ENCODE data around the gene FGF3.

FGF3 gene

DNA sequence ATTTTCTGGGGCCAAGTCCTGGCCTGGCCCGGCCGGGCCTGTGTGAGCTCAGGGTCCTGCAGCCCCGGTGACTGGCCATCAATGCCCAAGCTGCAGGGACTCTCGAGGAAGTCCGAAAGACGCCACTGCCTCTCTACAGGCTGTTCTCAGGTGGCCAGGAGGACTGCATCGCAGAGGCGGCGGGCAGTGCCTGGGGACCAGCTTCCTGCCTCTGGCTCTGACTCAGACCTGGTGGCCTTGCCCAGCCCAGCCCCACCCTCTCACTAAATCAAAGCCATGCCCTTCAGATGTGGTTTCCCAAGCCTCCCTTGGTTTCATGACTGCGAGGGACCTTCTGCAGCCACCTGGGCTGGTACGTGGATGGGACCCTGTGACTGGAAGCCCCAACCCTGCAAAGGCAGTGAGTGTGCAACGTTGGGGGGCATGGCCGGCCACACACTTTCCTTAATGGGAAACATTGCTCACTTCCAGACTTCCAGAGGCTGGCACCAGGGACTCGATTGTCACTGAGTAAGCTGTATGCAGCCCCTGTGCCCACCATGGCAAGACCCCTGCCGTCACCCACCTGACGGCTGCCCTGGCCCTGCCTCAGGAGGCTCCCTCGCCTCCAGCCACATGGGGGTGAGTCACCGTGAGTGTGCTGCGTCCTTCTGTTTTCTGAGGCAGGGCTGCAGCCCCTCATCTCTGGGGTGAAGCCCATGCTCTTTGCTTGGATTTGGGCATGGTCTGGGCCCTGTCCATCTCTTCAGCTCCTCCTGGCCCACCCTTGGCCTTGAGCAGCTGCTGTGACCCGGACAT, 6.0 kb upstream of the FGF3 start:
- no peak for DNase-seq (ENCODE audit: low spot score)

DNA sequence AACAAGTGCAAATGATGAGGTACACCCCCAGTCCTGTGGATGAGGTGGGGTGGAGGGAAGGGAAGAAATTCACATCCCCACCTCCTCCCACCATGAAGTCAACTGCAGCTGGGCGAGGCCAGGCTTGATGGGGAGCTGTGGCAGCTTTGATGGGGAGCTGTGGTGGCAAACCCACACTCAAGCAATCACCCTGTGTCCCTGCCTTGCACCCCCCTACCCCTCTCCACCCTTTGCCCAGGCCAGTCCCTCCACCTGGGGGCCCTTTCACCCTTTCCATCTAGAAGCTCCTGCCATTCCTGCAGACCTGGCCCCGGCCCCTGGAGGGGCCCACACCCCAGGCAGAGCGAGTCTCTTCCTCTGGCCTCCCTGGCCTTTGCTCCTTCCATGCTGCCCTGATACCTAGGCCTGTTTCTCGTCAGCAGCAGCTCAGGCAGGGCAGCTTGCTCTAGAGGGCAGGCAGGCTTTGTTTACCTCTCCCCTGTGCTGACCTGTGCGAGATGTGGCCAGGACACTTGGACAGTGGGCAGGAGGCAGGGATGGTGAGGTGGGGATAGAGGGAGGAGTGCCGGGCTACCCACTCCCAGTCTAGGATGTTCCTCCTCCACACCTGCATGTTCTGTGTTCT, 4.5 kb upstream of the FGF3 start:
- DNase-seq (ENCODE audit: low spot score) = no peak

DNA sequence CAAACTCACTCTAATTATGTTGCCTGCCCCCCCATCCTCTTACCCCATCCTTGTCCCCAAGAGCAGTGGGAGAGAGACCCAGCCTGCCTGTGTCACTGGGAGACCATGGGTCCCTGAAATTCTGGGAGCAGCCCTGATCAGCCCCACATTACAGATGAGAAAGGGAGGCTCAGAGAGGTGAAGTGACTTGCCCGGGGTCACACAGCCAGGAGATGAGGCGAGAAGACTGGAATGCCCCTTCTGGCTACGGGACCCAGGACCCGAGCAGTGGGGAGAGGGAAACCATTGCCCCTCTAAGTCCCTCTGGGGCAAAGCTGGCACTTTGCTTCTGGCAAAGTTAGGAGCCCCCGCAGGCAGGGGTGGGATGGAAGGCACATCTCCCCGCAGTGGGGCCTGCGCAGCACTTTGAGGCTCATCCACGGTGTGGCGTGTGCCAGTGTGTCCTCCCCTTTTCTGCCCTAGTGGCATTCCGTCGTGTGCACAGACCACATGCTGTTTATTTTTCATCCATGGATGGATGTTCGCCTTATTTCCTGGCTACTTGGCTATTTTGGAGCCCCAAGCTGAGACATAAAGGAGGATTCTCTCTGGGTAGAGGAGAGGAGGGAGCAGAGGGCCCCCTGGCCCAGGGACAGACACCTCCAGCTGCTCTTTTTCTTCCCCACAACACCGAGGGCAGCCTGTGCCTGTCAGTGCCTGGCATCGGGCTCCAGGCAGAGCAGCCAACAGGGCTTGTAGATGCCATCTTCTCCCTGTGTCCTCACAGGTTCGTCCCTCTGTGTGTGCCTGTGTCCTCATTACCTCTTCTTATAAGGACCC, 3.7 kb upstream of the FGF3 start:
- peak; percentile 69 for DNase-seq (ENCODE audit: low spot score)

DNA sequence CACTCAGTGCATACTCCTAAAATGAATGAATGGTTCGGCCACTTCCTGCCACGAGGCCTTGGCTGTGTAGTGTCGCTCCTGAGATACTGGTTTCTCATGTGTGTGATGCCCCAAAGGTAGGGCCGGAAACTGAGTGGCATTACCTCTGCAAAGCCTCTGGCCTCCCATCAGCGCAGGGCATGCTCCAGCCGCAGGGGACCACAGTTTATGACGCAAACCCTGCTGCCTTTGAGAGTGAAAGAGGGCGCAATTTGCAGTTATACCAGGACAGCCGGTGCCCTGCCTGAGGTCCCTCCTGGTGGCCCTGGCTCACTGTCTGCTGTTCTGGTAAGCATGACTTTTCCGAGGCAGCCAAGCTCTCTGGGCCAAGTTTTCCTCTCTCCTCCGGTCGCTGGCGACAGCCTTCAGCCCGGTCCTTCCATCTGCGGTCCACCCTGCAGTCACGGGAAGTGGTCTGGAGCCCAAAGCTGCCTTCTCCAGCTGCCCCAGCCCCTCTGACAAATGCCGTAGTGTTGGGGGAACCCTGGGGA, 2.4 kb upstream of the FGF3 start:
- DNase-seq (ENCODE audit: low spot score) = peak; percentile 88

DNA sequence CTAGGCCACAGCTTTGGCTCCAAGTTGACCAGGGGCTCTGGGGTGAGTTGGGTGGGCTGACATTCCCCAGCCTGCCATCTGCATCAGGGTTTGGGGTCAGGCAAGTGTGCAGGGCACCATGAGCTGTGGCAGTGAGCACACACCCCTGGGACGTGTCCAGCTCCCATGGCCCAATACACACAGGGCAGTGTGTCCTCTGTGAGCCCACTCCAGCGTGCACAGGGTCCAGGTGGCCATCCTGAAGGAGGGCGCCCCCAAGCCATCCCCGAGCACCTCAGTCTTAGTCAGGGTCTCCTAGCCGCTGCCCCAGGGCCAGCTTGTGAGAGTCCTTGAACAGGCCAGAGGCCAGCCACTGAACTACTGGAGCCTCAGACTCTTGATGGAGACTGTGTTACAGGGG, 1.2 kb upstream of the FGF3 start:
- DNase-seq (ENCODE audit: low spot score) = no peak

DNA sequence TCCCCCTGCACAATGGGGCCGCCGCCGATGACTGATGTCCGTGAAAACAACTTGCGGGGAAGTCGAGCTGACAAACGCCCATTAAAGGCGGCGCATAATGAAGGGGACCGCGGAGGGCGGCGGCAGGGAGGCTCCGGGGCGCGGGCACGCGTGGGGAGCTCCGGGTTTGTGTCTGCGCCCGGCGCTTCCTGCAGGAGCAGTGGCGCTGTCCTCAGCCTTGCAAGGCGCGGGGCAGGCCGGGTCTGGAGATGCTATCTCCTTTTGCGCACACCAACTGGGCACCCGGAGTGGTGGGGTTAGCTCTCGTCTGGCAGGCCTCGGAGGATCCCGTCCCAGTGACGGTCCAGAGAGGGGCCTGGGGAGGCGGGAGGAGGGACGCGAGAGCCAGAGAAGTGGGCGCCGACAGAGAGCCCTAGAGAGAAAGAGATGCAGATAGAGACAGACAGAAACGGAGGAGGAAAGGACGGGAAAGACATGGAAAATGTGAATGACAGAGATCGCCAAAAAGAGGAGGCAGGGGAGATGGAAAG, 390 bp upstream of the FGF3 start:
- DNase-seq (ENCODE audit: low spot score) = peak; percentile 47

DNA sequence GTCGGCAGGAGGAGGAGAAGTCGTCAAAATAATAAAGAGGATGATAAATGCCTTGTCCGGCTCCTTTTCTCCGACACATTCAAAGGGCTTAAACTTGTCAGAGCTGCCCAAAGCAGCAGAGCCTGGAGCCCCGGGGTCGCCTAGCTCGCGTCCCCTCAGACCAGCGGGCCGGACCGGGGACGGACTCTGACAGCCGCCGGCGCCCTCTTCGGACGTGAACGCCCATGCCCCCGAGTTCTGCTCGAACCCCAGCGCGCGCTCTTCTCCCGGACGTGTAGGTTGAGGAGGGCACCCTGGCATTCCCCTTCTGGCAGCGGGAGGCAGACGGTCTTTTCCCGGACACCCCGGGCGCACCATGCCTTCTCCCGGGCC, 999 bp downstream of the FGF3 start:
- DNase-seq (ENCODE audit: low spot score) = no peak

DNA sequence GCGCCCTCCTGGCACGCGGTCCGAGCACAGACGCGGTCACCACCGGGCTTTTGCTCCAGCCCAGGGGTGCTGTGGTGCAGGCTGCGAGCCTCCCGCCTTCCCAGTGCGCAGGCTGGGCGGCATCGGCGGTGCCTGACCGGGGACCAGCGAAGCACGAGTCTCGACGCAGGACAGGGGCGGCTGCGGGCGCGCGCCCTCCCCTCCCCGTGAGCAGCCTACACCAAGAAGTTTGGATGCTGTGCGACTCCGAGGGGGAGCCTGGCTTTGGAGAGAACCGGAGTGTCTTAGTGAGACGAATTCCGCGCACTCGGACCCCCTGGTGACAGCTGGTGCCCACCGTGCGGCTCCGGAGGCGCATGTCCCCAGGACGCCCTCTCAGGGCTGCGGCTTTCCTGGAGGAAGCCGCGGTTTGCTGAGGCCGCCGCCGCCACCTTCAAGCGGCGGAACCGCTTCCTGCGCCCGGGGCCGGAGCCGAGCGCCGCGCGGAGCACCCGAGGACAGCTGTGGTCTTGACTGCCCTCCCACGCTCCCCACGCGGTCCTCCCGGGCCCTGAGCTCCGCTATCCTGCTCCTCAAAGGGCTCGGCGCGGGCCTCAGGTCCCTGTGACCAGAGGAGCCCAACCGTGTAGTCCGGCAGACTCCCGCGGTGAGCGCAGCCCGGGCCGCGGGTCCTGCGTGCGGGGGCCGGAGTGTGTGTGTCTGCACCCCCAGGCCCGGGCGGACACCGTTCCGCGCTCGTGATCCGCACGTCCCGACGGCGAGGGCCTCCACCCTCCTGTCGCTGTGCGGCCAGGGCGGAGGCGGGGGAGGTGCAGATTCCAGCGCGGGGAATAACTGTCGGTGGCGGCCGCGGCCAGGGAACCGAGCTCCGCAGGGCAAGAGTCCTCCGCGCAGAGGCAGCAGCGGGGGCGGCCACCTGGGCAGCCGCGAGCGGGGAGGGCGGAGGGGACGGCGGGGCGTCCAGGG, 1.7 kb downstream of the FGF3 start:
- DNase-seq (ENCODE audit: low spot score) = no peak

DNA sequence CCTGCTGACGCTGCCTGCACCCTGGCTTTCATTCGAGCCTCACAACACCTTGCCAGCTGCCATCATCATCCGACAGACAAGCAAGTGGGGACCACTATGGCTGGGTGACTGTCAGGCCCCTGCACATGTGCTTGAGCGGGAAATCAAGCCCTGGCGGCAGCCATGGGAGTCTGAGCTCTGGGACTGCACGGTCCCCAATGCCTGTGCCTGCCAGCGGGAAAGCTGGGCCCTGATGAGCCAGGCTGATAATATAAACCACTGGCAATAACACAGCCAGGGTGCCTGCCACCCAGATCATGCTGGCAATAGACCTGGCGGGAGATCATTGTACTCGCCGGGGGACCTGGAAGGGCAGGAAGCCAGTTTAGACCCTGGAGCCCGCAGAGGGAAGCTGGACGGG, 2.5 kb downstream of the FGF3 start:
- DNase-seq (ENCODE audit: low spot score) = no peak

DNA sequence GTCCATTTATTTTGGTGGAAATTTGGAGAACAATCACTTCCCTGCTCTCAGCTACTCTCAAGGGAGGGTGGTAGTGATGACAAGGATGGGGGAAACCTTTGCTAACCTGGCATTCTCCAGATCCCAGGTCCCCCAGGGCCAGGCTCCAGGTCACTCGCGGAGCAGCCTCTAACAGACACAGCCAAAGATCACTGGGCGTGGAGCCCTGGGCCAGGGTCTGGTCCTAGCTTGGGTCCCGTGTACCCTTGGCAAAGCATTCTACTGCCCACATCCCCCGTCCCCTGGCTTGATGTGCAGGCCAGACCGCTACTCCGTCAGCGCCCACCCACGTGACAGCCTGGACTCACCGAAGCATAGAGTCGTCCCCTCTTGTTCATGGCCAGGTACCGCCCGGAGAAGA, 3.2 kb downstream of the FGF3 start:
- DNase-seq (ENCODE audit: low spot score) = no peak

DNA sequence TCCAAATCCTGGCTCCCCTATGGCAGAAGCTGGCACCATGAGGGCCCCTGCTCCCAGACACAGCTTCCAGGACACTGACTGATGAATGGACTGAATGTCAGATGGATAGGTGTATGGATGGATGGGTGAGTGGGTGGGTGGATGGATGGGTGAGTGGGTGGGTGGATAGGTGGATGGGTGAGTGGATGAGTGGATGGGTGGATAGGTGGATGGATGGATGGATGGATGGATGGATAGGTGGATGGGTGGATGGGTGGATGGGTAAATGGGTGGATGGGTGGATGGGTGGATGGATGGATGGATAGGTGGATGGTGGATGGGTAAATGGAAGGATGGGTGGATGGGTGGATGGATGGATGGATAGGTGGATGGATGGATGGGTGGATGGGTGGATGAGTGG, 4.3 kb downstream of the FGF3 start:
- DNase-seq (ENCODE audit: low spot score) = no peak

DNA sequence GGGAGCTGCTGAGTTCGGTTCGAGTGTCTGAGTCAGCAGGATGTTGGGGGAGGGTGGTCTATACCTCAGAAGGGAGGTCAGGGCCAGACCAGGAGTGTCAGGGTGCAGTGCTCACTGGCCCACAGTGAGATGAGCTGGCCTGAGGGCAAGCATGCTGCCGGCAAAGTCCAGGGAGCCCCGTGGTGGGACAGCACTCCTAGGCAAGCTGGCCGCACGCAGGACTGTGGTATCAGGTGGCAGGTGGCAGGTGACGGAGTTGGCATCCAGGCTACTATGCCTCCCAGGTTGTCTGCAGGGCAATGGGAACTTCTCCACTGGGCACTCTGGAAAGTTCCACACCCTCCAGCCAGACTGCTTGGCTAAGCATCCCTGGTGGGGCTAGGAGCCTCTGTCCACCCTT, 4.8 kb downstream of the FGF3 start:
- no peak for DNase-seq (ENCODE audit: low spot score)

DNA sequence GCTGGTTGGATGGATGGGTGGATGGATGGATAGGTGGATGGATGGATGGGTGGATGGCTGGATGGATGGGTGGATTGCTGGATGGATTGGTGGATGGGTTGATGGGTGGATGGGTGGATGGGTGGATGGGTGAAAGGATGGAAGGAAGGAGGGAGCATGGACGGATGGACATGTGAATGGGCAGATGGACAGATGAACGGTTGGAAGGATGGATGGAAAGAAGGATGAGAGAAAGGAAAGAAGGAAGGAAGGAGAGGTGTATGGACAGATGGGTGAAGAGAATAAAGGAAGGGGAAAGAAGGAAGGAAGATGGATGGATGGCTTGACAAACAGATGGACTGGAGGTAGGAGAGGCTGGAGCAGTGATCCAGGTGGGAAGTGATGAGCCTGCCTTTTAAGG, 5.4 kb downstream of the FGF3 start:
- DNase-seq (ENCODE audit: low spot score) = no peak

DNA sequence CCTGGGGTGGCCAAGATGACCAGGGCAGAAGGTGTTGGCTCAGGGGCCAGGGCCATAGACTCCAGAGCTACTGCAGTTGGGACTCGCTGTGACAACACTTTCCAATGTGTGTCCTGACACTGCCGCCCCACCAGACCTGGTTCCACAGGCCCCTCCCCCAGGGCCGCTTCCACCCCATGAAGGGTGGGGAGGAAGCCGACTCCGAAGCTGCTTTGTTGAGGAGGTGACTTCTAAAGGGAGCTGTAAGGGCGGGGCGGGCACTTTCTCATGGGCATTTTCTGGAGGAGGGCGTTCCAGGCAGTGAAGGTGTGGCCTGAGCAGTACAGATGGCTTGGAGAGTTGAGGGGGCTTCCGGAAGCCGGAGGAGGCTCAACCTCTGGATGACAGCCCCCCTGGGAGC, 6.3 kb downstream of the FGF3 start:
- no peak for DNase-seq (ENCODE audit: low spot score)

DNA sequence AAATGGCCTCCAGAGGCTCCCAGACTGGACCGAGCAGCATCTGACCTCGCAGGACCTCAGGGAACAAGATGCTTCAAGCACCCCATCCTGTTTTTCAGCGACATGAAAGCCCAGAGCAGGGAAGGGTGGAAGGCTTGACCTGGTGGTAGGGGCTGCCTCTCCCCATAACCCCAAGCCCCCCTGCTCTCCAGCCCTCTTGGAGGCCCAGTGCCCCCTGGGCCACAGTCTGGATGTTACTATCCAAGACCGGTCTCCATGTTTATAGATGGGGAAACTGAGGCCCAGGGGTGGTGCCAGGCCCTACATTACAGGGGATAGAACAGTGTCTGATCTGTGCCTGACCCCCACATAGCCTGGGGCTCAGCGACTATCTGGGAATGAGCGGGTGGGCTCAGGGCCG, 7.0 kb downstream of the FGF3 start:
- no peak for DNase-seq (ENCODE audit: low spot score)

DNA sequence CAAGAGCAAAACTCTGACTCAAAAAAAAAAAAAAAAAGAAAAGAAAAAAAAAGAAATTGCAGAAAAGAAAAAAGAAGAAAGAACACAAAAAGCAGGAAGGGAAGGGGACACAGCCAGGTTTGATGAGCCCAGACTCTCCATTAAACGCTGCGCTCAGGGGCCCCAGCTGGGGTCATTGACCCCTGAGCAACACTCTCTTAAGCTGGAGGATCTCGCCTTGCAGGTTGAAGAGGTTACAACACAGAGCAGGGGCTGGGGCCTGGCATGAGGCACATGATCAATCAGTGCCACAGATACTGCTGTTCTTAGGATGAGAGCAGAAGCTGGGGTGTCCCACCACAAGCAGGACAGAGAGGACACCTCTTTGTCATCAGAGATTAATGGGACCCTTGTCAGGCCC, 7.8 kb downstream of the FGF3 start:
- no peak for DNase-seq (ENCODE audit: low spot score)

DNA sequence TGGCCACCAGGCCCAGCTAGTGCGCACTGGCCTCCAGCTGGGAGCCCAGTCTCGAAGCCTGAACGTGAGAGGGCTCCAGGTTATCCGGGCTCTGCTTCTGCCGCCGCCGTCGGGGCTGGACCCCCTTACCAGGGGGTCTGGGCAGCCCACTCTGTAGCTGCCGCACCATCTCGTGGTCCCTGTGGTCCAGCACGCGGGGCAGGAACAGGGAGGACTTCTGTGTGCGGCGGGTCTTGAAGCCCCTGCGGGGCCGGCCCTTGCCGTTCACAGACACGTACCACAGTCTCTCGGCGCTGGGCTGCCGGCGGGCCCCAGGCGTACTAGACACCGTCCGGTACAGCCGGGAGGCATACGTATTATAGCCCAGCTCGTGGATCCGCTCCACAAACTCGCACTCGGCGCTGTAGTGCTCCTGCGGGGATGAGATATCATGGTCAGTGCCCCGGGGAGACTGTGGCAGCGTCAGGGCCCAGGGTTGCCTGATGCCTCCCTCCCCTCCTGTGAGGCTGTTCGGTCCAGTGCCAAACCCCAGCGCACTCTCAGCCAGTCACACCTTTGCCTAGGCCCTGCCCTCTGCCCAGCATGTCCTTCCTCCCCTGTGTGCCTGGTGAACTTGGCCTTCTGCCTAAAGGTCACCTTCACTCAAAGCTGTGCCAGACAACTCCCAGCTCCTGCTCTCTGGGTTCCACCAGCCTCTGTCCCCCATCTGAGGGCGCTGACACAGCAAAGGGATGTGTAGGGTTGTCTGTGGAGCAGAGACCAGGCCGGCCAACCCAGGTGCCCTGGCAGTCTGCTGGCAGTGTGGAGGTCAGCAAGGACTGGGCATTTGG, 8.7 kb downstream of the FGF3 start:
- DNase-seq (ENCODE audit: low spot score) = no peak

DNA sequence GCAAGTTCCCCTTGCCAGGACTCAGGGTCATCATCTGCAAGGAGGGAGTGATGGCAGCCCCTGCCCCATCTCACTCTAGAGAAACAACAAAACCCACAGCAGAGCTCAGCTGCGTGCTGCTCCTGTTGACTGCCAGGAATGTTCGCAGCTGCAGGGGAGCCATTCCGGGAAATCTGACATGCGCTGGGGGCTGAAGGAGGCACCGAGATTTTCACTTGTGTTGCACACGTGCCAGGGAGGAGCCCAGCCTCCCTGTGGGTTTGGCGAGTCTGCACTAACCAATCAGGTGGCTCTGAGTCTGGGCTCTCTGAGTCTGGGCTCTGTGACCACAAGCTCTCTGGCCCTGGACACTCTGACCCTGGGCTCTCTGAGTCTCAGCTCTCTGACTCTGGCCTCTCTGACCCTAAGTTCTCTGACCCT, 10.5 kb downstream of the FGF3 start:
- DNase-seq (ENCODE audit: low spot score) = no peak

DNA sequence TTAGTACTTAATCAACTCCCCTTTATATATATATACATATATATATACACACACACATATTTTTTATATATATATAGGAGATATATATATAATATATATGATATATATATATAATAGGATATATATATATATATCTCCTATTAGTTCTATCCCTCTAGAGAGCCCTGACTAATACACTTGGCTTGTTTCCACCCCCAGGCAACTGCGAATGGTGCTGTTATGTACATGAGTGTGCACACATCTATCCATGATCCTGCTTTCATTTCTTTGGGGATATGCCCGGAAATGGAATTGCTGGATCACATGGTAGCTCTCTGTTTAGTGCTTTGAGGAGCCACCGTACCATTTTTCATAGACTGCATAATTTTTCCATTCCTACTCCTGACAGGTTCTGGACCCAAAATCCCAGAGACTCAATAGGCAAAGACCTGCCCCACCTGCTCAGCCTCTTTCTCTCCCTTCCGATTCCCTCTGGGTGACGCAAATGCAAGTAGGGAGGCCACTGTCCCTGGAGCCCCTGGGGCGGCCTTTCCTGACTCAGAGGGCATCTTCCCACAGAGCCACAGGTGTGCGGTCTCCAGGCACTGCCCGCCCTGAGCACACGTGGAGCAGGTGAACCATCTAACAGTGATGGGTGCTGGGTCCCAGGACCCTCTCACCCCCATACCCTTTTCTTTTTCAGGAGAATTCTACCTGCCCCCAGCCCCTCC, 12.0 kb downstream of the FGF3 start:
- DNase-seq (ENCODE audit: low spot score) = no peak

All from cerebellar cortex (tissue), 1 donor.